GM12801 (cell line): ENCODE results near the gene NCBP2L.

Source experiments
- CTCF ChIP-seq: IDR thresholded peaks from one replicate; pipeline ENCODE4 v1.5.1; 2011; ENCODE audit warnings: control low read depth; ENCODE audit not compliant: insufficient read length; ENCODE audit errors: extremely low read depth

Gene NCBP2L

GRCh38 chrX:107823456-107823855, 45.9 kb downstream of the NCBP2L start:
- no peak for TF ChIP-seq CTCF

- TF ChIP-seq CTCF, result no peak
These were observed 48.2 kb downstream of the NCBP2L start, which contains the start of gene MID2 for GRCh38 chrX:107825698-107826237. Gene MID2 (plus strand): TSS chrX:107825866. CDS start chrX:107826427, 561 bp downstream.

GRCh38 chrX:107826238-107827029, 48.9 kb downstream of the NCBP2L start:
- no peak for TF ChIP-seq CTCF

- TF ChIP-seq CTCF, result no peak
These were observed 49.7 kb downstream of the NCBP2L start for GRCh38 chrX:107827030-107827831.

GRCh38 chrX:107827852-107828251, 50.3 kb downstream of the NCBP2L start:
- TF ChIP-seq CTCF, result no peak

GRCh38 chrX:107829878-107830277, 52.3 kb downstream of the NCBP2L start:
- TF ChIP-seq CTCF, result no peak

GRCh38 chrX:107831071-107831730, 53.7 kb downstream of the NCBP2L start:
- TF ChIP-seq CTCF, result no peak
